ENCODE data around the gene PACRG.
A peak's percentile ranks its signal among the peaks of the same experiment; 100 is the strongest.

Gene PACRG

GRCh38 chr6:163165155-163165910, 437.6 kb downstream of the PACRG start:
- no peak for DNase-seq (ENCODE audit: low read depth)
- H3K4me3 ChIP-seq (ENCODE audit: control insufficient read depth, low read depth, low read length): no peak overlapping the region
- TF ChIP-seq CTCF (IDR thresholded peaks at IDR 0.05; ENCODE audit: control insufficient read depth, insufficient read depth, low read depth, low read length, missing control alignments): no peak

GRCh38 chr6:163165922-163166321, 438.1 kb downstream of the PACRG start:
- no peak for TF ChIP-seq CTCF (IDR thresholded peaks at IDR 0.05; ENCODE audit: control insufficient read depth, insufficient read depth, low read depth, low read length, missing control alignments)
- DNase-seq (ENCODE audit: low read depth): no peak
- no peak overlapping the region for H3K4me3 ChIP-seq (ENCODE audit: control insufficient read depth, low read depth, low read length)

- DNase-seq (ENCODE audit: low read depth): no peak
- no peak for TF ChIP-seq CTCF (IDR thresholded peaks at IDR 0.05; ENCODE audit: control insufficient read depth, insufficient read depth, low read depth, low read length, missing control alignments)
- no peak overlapping the region for H3K4me3 ChIP-seq (ENCODE audit: control insufficient read depth, low read depth, low read length)
Measured at GRCh38 chr6:163166507-163166906, 438.7 kb downstream of the PACRG start.

GRCh38 chr6:163169521-163169920, 441.7 kb downstream of the PACRG start:
- no peak overlapping the region for H3K4me3 ChIP-seq (ENCODE audit: control insufficient read depth, low read depth, low read length)
- no peak for TF ChIP-seq CTCF (IDR thresholded peaks at IDR 0.05; ENCODE audit: control insufficient read depth, insufficient read depth, low read depth, low read length, missing control alignments)
- no peak for DNase-seq (ENCODE audit: low read depth)

- TF ChIP-seq CTCF (IDR thresholded peaks at IDR 0.05; ENCODE audit: control insufficient read depth, insufficient read depth, low read depth, low read length, missing control alignments): peak; percentile 38
- no peak for DNase-seq (ENCODE audit: low read depth)
- no peak overlapping the region for H3K4me3 ChIP-seq (ENCODE audit: control insufficient read depth, low read depth, low read length)
Measured at GRCh38 chr6:163170294-163170883, 442.6 kb downstream of the PACRG start.

- DNase-seq (ENCODE audit: low read depth): no peak
- no peak for TF ChIP-seq CTCF (IDR thresholded peaks at IDR 0.05; ENCODE audit: control insufficient read depth, insufficient read depth, low read depth, low read length, missing control alignments)
Measured at GRCh38 chr6:163173741-163174140, 446.0 kb downstream of the PACRG start.

More at GRCh38 chr6:163173741-163174140, 446.0 kb downstream of the PACRG start:
- H3K4me3 ChIP-seq (ENCODE audit: control insufficient read depth, low read depth, low read length): no peak overlapping the region
